Endothelial cell of umbilical vein (primary cell): ENCODE measurements around the gene MRPL44.

Experiments used
- EZH2 ChIP-seq: IDR thresholded peaks from 2 replicates; pipeline ENCODE4 v1.6.1; 2012; ENCODE audit warnings: borderline replicate concordance, low read depth, mild to moderate bottlenecking, moderate library complexity, low read length, inconsistent platforms; ENCODE audit not compliant: severe bottlenecking
- FOS ChIP-seq: IDR thresholded peaks from 2 replicates; pipeline ENCODE4 v1.6.1; 2011; ENCODE audit warnings: mild to moderate bottlenecking, low read length, moderate library complexity, borderline replicate concordance; ENCODE audit not compliant: insufficient read depth
- GATA2 ChIP-seq: IDR thresholded peaks from 2 replicates; pipeline ENCODE4 v1.7.0; 2011; ENCODE audit warnings: low read depth, mild to moderate bottlenecking, moderate library complexity, mixed read lengths, low read length; ENCODE audit not compliant: insufficient read length, insufficient read depth
- JUN ChIP-seq: IDR thresholded peaks from 2 replicates; pipeline ENCODE4 v1.6.1; 2011; ENCODE audit warnings: borderline replicate concordance, low read depth; ENCODE audit not compliant: insufficient read length, insufficient read depth
- MAX ChIP-seq: IDR thresholded peaks from 2 replicates; pipeline ENCODE4 v1.6.1; 2011; ENCODE audit not compliant: insufficient read depth, insufficient read length
- MYC ChIP-seq: IDR thresholded peaks from one replicate; pipeline ENCODE4 v1.6.1; 2011; ENCODE audit warnings: mild to moderate bottlenecking, low read depth, low read length
- POLR2A ChIP-seq: IDR thresholded peaks from 2 replicates; pipeline ENCODE4 v1.6.1; 2012; ENCODE audit warnings: low read depth, mild to moderate bottlenecking, control low read depth, low read length
- POLR2AphosphoS5 ChIP-seq: IDR thresholded peaks from 2 replicates; pipeline ENCODE4 v1.6.1; 2012; ENCODE audit warnings: low read depth, mild to moderate bottlenecking, control low read depth, low read length, moderate library complexity; ENCODE audit not compliant: insufficient read depth
- TF ChIP-seq, protein P1 (sequence below), 2 donors: IDR thresholded peaks; 1 replicate in 1 of 2; 2 replicates in 1 of 2; pipeline ENCODE4 v1.5.1; 2011; ENCODE audit warnings: low read length in 2 of 2, mild to moderate bottlenecking in 2 of 2, moderate library complexity in 2 of 2, control low read depth in 1 of 2, inconsistent platforms in 1 of 2, low read depth in 1 of 2; ENCODE audit not compliant: insufficient read depth in 1 of 2; ENCODE audit errors: extremely low read depth in 1 of 2

- TF ChIP-seq POLR2A (no peak), EZH2 (no peak), POLR2AphosphoS5 (no peak), MAX (no peak), JUN (no peak), GATA2 (no peak), MYC (no peak), FOS (no peak)
- TF ChIP-seq, protein P1, sequence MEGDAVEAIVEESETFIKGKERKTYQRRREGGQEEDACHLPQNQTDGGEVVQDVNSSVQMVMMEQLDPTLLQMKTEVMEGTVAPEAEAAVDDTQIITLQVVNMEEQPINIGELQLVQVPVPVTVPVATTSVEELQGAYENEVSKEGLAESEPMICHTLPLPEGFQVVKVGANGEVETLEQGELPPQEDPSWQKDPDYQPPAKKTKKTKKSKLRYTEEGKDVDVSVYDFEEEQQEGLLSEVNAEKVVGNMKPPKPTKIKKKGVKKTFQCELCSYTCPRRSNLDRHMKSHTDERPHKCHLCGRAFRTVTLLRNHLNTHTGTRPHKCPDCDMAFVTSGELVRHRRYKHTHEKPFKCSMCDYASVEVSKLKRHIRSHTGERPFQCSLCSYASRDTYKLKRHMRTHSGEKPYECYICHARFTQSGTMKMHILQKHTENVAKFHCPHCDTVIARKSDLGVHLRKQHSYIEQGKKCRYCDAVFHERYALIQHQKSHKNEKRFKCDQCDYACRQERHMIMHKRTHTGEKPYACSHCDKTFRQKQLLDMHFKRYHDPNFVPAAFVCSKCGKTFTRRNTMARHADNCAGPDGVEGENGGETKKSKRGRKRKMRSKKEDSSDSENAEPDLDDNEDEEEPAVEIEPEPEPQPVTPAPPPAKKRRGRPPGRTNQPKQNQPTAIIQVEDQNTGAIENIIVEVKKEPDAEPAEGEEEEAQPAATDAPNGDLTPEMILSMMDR (IDR thresholded peaks at IDR 0.05; ENCODE audit: extremely low read depth in 1 of 2, insufficient read depth in 1 of 2, low read depth in 1 of 2, low read length in 2 of 2) = no peak
Observed at GRCh38 chr2:224008702-224009261, 51.5 kb downstream of the MRPL44 start.
